ENCODE data around the gene CLSTN2. TPM values are rescaled to one million over a fixed set of nuclear protein-coding genes. Genes with fewer than 3 reads are reported as not detected.

CLSTN2 gene
- total and polyA plus RNA-seq, 2 experiments from 2014 or later, result 3.5 to 7.0 TPM

- peaks cover 16% of the 10 kb centered on the region for H3K4me1 ChIP-seq (ENCODE audit: low read depth)
- H3K4me3 ChIP-seq, result no peak overlapping the region
- H3K9me3 ChIP-seq (ENCODE audit: low read depth), result no peaks in the 10 kb centered on the region
- DNase-seq (ENCODE audit: low read depth in 1 of 2, low spot score in 1 of 2), result no peak
- no peaks in the 10 kb centered on the region for H3K36me3 ChIP-seq
- H3K27me3 ChIP-seq, result peaks cover 5% of the 10 kb centered on the region
- TF ChIP-seq CTCF (IDR thresholded peaks at IDR 0.05; ENCODE audit: low read depth, low read length), result no peak
- no peak overlapping the region for H3K27ac ChIP-seq
Measured at GRCh38 chr3:140128217-140128616, 193.2 kb downstream of the CLSTN2 start.

GRCh38 chr3:140128631-140129030 lies 193.6 kb downstream of the CLSTN2 start:
- peaks cover 5% of the 10 kb centered on the region for H3K27me3 ChIP-seq
- H3K9me3 ChIP-seq (ENCODE audit: low read depth), result no peaks in the 10 kb centered on the region
- H3K27ac ChIP-seq, result no peak overlapping the region
- peak; percentile 8 to 70 for DNase-seq (ENCODE audit: low read depth in 1 of 2, low spot score in 1 of 2)
- no peaks in the 10 kb centered on the region for H3K36me3 ChIP-seq
- peaks cover 16% of the 10 kb centered on the region for H3K4me1 ChIP-seq (ENCODE audit: low read depth)
- peak; percentile 29 for TF ChIP-seq CTCF (IDR thresholded peaks at IDR 0.05; ENCODE audit: low read depth, low read length)
- H3K4me3 ChIP-seq, result no peak overlapping the region

- no peaks in the 10 kb centered on the region for H3K36me3 ChIP-seq
- peaks cover 5% of the 10 kb centered on the region for H3K27me3 ChIP-seq
- no peak overlapping the region for H3K27ac ChIP-seq
- peaks cover 16% of the 10 kb centered on the region for H3K4me1 ChIP-seq (ENCODE audit: low read depth)
- no peaks in the 10 kb centered on the region for H3K9me3 ChIP-seq (ENCODE audit: low read depth)
- DNase-seq (ENCODE audit: low read depth in 1 of 2, low spot score in 1 of 2), result peak in 1 of 2 donors; percentile 71
- no peak overlapping the region for H3K4me3 ChIP-seq
- TF ChIP-seq CTCF (IDR thresholded peaks at IDR 0.05; ENCODE audit: low read depth, low read length), result no peak
Measured at GRCh38 chr3:140129768-140130284, 194.8 kb downstream of the CLSTN2 start.

GRCh38 chr3:140131895-140132294 lies 196.9 kb downstream of the CLSTN2 start:
- no peaks in the 10 kb centered on the region for H3K27me3 ChIP-seq
- H3K36me3 ChIP-seq, result no peaks in the 10 kb centered on the region
- TF ChIP-seq CTCF (IDR thresholded peaks at IDR 0.05; ENCODE audit: low read depth, low read length), result no peak

GRCh38 chr3:140134231-140134965 lies 199.4 kb downstream of the CLSTN2 start:
- no peaks in the 10 kb centered on the region for H3K9me3 ChIP-seq (ENCODE audit: low read depth)
- no peak for TF ChIP-seq CTCF (IDR thresholded peaks at IDR 0.05; ENCODE audit: low read depth, low read length)
- H3K27ac ChIP-seq, result no peak overlapping the region
- peaks cover 16% of the 10 kb centered on the region for H3K4me1 ChIP-seq (ENCODE audit: low read depth)
- H3K36me3 ChIP-seq, result no peaks in the 10 kb centered on the region
- DNase-seq (ENCODE audit: low read depth in 1 of 2, low spot score in 1 of 2), result no peak
- peaks cover 7% of the 10 kb centered on the region for H3K27me3 ChIP-seq
- no peak overlapping the region for H3K4me3 ChIP-seq

More at GRCh38 chr3:140131895-140132294, 196.9 kb downstream of the CLSTN2 start:
- no peak overlapping the region for H3K27ac ChIP-seq
- DNase-seq (ENCODE audit: low read depth in 1 of 2, low spot score in 1 of 2), result no peak
- H3K4me1 ChIP-seq (ENCODE audit: low read depth), result peaks cover 16% of the 10 kb centered on the region
- H3K9me3 ChIP-seq (ENCODE audit: low read depth), result no peaks in the 10 kb centered on the region
- H3K4me3 ChIP-seq, result no peak overlapping the region

Measured in cardiac muscle cell (in vitro differentiated cells and primary cell).